ENCODE results near the gene LIMA1.
"Not testable (repeated sequence)": the region's sequence is repeated elsewhere in the genome, so short reads cannot be mapped to it uniquely, and the experiment has no call there.

Gene LIMA1

GRCh38 chr12:50219001-50219400 is 64.3 kb downstream of the LIMA1 start:
- not testable (repeated sequence) for DNase-seq (ENCODE audit: low read depth in 1 of 2, low spot score in 1 of 2)

- no peak for DNase-seq (ENCODE audit: low read depth in 1 of 2, low spot score in 1 of 2)
Observed at GRCh38 chr12:50218386-50218785, 64.9 kb downstream of the LIMA1 start.

GRCh38 chr12:50217202-50217601 is 66.1 kb downstream of the LIMA1 start:
- DNase-seq (ENCODE audit: low read depth in 1 of 2, low spot score in 1 of 2): no peak

- no peak for DNase-seq (ENCODE audit: low read depth in 1 of 2, low spot score in 1 of 2)
Observed at GRCh38 chr12:50215033-50215432, 68.3 kb downstream of the LIMA1 start.

- no peak for DNase-seq (ENCODE audit: low read depth in 1 of 2, low spot score in 1 of 2)
Observed at GRCh38 chr12:50214018-50214417, 69.3 kb downstream of the LIMA1 start.

GRCh38 chr12:50213439-50213838 is 69.9 kb downstream of the LIMA1 start:
- no peak for DNase-seq (ENCODE audit: low read depth in 1 of 2, low spot score in 1 of 2)

- no peak for DNase-seq (ENCODE audit: low read depth in 1 of 2, low spot score in 1 of 2)
Observed at GRCh38 chr12:50212071-50212467, 71.3 kb downstream of the LIMA1 start.

GRCh38 chr12:50211392-50212070 is 71.8 kb downstream of the LIMA1 start:
- no peak for DNase-seq (ENCODE audit: low read depth in 1 of 2, low spot score in 1 of 2)

- no peak for DNase-seq (ENCODE audit: low read depth in 1 of 2, low spot score in 1 of 2)
Observed at GRCh38 chr12:50207424-50207823, 75.9 kb downstream of the LIMA1 start.

GRCh38 chr12:50205648-50206047 is 77.7 kb downstream of the LIMA1 start:
- DNase-seq (ENCODE audit: low read depth in 1 of 2, low spot score in 1 of 2): no peak

- DNase-seq (ENCODE audit: low read depth in 1 of 2, low spot score in 1 of 2): no peak
Observed at GRCh38 chr12:50203691-50204090, 79.6 kb downstream of the LIMA1 start.

GRCh38 chr12:50201987-50202521 is 81.3 kb downstream of the LIMA1 start:
- no peak for DNase-seq (ENCODE audit: low read depth in 1 of 2, low spot score in 1 of 2)

GRCh38 chr12:50200552-50201273 is 82.6 kb downstream of the LIMA1 start:
- no peak for DNase-seq (ENCODE audit: low read depth in 1 of 2, low spot score in 1 of 2)

GRCh38 chr12:50198829-50199228 is 84.5 kb downstream of the LIMA1 start:
- no peak for DNase-seq (ENCODE audit: low read depth in 1 of 2, low spot score in 1 of 2)

GRCh38 chr12:50197297-50197727 is 86.0 kb downstream of the LIMA1 start:
- no peak for DNase-seq (ENCODE audit: low read depth in 1 of 2, low spot score in 1 of 2)

GRCh38 chr12:50196537-50196936 is 86.8 kb downstream of the LIMA1 start:
- no peak for DNase-seq (ENCODE audit: low read depth in 1 of 2, low spot score in 1 of 2)

GRCh38 chr12:50195832-50196231 is 87.5 kb downstream of the LIMA1 start:
- no peak for DNase-seq (ENCODE audit: low read depth in 1 of 2, low spot score in 1 of 2)

GRCh38 chr12:50192908-50193307 is 90.4 kb downstream of the LIMA1 start:
- DNase-seq (ENCODE audit: low read depth in 1 of 2, low spot score in 1 of 2): no peak

- DNase-seq (ENCODE audit: low read depth in 1 of 2, low spot score in 1 of 2): no peak
Observed at GRCh38 chr12:50192236-50192635, 91.1 kb downstream of the LIMA1 start.

GRCh38 chr12:50190859-50191258 is 92.5 kb downstream of the LIMA1 start:
- DNase-seq (ENCODE audit: low read depth in 1 of 2, low spot score in 1 of 2): no peak

- DNase-seq (ENCODE audit: low read depth in 1 of 2, low spot score in 1 of 2): no peak
Observed at GRCh38 chr12:50188875-50189575, 94.3 kb downstream of the LIMA1 start.

- no peak for DNase-seq (ENCODE audit: low read depth in 1 of 2, low spot score in 1 of 2)
Observed at GRCh38 chr12:50188241-50188781, 95.0 kb downstream of the LIMA1 start.
